22Rv1 (cell line): ENCODE data around the gene LMO4.

Experiments used
- H3K27ac ChIP-seq: fragments of 450-650 bp; 2 replicates; pipeline ENCODE4 v1.5.1; 2017
- ZFX ChIP-seq: fragments of 450-650 bp; IDR thresholded peaks from 2 replicates; pipeline ENCODE4 v1.6.1; 2017; ENCODE audit warnings: antibody characterized with exemption, borderline replicate concordance
- TF ChIP-seq, protein P1 (sequence below): fragments of 450-650 bp; IDR thresholded peaks from 2 replicates; pipeline ENCODE4 v1.5.1; 2017; ENCODE audit warnings: mild to moderate bottlenecking

The LMO4 gene, protein sequence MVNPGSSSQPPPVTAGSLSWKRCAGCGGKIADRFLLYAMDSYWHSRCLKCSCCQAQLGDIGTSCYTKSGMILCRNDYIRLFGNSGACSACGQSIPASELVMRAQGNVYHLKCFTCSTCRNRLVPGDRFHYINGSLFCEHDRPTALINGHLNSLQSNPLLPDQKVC

GRCh38 chr1:87328272-87329050 lies at the start of gene LMO4:
Gene LMO4, plus strand, starts transcription at chr1:87328880. Its CDS starts 3,136 bp downstream, at chr1:87332016.
- TF ChIP-seq, protein P1, sequence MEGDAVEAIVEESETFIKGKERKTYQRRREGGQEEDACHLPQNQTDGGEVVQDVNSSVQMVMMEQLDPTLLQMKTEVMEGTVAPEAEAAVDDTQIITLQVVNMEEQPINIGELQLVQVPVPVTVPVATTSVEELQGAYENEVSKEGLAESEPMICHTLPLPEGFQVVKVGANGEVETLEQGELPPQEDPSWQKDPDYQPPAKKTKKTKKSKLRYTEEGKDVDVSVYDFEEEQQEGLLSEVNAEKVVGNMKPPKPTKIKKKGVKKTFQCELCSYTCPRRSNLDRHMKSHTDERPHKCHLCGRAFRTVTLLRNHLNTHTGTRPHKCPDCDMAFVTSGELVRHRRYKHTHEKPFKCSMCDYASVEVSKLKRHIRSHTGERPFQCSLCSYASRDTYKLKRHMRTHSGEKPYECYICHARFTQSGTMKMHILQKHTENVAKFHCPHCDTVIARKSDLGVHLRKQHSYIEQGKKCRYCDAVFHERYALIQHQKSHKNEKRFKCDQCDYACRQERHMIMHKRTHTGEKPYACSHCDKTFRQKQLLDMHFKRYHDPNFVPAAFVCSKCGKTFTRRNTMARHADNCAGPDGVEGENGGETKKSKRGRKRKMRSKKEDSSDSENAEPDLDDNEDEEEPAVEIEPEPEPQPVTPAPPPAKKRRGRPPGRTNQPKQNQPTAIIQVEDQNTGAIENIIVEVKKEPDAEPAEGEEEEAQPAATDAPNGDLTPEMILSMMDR: no peak
- no peak for TF ChIP-seq ZFX
- H3K27ac ChIP-seq: peak within 1 kb of the TSS; percentile 98

DNA sequence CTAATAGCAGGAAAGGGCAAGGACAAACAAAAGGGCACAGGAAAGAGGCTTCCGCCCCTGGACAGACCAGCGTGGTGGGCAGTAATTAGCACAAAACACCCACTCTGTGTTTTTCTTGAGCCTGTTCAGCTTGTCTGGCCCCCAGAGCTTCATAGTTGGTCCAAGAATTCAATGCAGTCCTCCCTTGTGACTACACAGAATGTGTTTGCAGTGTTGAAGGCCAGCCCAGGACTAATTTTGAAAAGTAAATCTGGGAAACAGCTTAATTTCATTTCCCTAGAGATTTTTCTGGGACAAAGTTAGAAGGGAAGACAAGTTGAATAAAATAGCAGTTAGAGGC lies 49.2 kb upstream of the LMO4 start:
- no peak overlapping the region for H3K27ac ChIP-seq
- TF ChIP-seq, protein P1: no peak
- no peak for TF ChIP-seq ZFX

DNA sequence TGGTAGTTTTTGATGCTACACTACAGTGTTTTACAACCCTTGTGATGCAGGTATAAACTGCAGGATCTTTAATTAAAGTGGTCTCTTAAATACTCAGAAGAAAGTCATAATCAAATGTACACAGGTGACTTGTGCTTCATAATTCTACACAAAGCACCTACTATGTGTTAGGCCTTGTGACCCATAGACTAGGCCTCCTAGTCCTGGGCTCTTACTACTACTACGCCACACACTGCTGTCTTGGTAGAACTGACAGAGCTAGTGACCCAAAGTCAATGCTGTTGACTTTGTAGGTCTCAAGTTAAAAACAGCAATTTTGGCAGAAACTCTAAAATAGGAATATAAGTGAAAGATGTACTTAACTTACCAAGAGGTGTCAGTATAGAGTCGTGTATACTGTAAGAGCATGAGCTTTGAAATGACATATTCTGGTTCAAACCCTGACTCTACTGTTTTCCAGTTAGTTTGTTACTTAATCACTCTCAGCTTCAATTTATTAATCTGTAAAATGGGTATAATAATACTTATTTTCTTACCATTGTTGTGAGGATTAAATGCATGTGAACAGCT lies 48.6 kb upstream of the LMO4 start:
- TF ChIP-seq ZFX: no peak
- TF ChIP-seq, protein P1: peak; percentile 20; the same call in 1 of the 2 replicates
- no peak overlapping the region for H3K27ac ChIP-seq

- no peak for TF ChIP-seq ZFX
- TF ChIP-seq, protein P1: no peak
Observed at GRCh38 chr1:87284456-87285240, 44.0 kb upstream of the LMO4 start.

DNA sequence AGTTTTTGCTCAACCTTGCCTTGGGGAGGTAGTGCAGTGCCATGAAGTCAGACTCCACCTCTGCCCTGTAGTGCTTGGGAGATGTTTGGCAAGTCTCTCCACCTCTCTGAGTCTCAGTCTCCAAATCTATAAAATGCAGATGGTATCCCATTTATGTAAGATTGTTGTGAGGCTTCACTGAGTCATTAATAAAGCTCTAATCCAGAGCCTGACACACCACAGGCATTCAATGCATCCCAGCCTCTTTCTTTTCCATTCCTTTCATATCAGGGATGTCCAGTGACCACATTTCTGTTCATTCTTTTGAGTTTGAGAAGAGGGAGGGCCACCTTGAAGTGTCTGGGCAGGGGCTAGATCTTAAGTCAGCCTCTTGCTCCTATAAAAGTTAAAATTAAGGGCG lies 37.6 kb upstream of the LMO4 start:
- H3K27ac ChIP-seq: no peak overlapping the region
- TF ChIP-seq ZFX: no peak
- TF ChIP-seq, protein P1: no peak

More at GRCh38 chr1:87284456-87285240, 44.0 kb upstream of the LMO4 start:
- H3K27ac ChIP-seq: no peak overlapping the region

DNA sequence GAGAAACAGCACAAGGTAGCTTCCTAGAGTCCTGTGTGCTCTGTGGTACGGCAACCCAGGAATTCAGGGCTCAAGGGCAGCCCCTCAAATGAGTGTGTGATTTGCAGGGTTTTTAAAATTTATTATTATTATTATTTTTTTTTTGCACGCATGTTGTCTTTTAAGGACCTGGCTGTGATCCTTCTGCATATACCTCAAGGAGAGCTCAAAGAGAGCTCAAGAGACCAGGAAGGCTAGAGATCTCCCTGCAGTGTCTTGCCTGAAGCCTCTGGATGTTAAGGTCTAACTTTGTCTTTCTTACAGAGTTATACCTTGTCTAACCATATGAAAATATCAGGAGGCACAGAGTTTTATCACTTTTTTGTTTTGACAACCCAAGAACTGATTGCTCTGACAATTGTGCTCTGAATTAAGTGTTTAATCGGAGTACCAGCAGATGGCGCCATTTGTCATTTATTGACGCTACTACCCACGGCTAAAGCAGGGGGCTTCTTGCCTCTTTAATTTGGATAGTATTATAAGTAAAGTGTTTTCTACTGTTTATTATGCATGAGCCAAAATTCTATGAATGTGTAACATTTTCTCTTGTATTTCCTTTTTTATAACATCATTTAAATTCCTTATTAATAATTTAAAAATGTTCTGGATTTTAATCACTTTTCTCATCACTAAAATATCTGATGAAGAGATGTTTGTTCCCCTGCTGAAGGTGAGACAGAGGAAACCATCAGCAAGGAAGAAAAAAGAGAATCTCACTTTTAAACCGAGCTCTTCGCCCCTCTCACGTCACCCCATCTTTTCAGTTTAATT lies 35.8 kb upstream of the LMO4 start:
- H3K27ac ChIP-seq: no peak overlapping the region
- TF ChIP-seq ZFX: no peak
- TF ChIP-seq, protein P1: peak; percentile 83
